NCI-H748 (cell line): Measurements from ENCODE around the gene ATXN3.
A peak's percentile ranks its signal among the peaks of the same experiment; 100 is the strongest.

Experiments
- DNase-seq: peaks from one replicate; lab custom pipeline; 2025; ENCODE audit not compliant: unreplicated experiment; lab: John Stamatoyannopoulos, UW

Gene ATXN3

GRCh38 chr14:92106143-92106926 lies at the start of gene ATXN3:
ATXN3 (minus strand) TSS chr14:92106582; CDS start chr14:92106552, 30 bp downstream.
- peak; percentile 100 for DNase-seq

- DNase-seq = peak; percentile 84
Observed at GRCh38 chr14:92154283-92154942, 48.0 kb upstream of the ATXN3 start.

GRCh38 chr14:92153581-92153980 lies 47.2 kb upstream of the ATXN3 start:
- no peak for DNase-seq

- DNase-seq = no peak
Observed at GRCh38 chr14:92144708-92145107, 38.3 kb upstream of the ATXN3 start.

- DNase-seq = no peak
Observed at GRCh38 chr14:92143962-92144361, 37.6 kb upstream of the ATXN3 start.

GRCh38 chr14:92143309-92143708 lies 36.9 kb upstream of the ATXN3 start:
- DNase-seq = no peak

- DNase-seq = peak; percentile 56
Observed at GRCh38 chr14:92135269-92135668, 28.9 kb upstream of the ATXN3 start.

- DNase-seq = no peak
Observed at GRCh38 chr14:92134456-92134855, 28.1 kb upstream of the ATXN3 start.

GRCh38 chr14:92122761-92123160 lies 16.4 kb upstream of the ATXN3 start:
- no peak for DNase-seq

- peak; percentile 68 for DNase-seq
Observed at GRCh38 chr14:92122351-92122677, 15.9 kb upstream of the ATXN3 start.

GRCh38 chr14:92121670-92122350 lies 15.4 kb upstream of the ATXN3 start, which contains the start of the genes CPSF2 and NDUFB1:
CPSF2 (plus strand) TSS chr14:92121969; CDS start chr14:92130985, 9,016 bp downstream.
NDUFB1 (minus strand) TSS chr14:92121706; CDS start chr14:92117637, 4,069 bp downstream.
- peak; percentile 87 for DNase-seq

GRCh38 chr14:92121207-92121669 lies 14.9 kb upstream of the ATXN3 start:
- DNase-seq = peak; percentile 63

- peak; percentile 18 for DNase-seq
Observed at GRCh38 chr14:92109490-92109889, 3.1 kb upstream of the ATXN3 start.

GRCh38 chr14:92108345-92109254 lies 2.2 kb upstream of the ATXN3 start:
- DNase-seq = peak; percentile 42

GRCh38 chr14:92105893-92106142 lies 564 bp downstream of the ATXN3 start:
- DNase-seq = peak; percentile 75

GRCh38 chr14:92105073-92105892 lies 1.1 kb downstream of the ATXN3 start:
- DNase-seq = peak; percentile 55

- DNase-seq = peak; percentile 31
Observed at GRCh38 chr14:92103363-92103989, 2.9 kb downstream of the ATXN3 start.

- no peak for DNase-seq
Observed at GRCh38 chr14:92099802-92100201, 6.6 kb downstream of the ATXN3 start.

GRCh38 chr14:92093320-92093719 lies 13.1 kb downstream of the ATXN3 start:
- DNase-seq = peak; percentile 23

- DNase-seq = no peak
Observed at GRCh38 chr14:92088494-92088893, 17.9 kb downstream of the ATXN3 start.
